HG02610 (cell line): Measurements from ENCODE around the gene COL25A1.

ENCODE experiments used
- ATAC-seq: cut with Tn5 transposase; IDR thresholded peaks from one replicate; pipeline ENCODE4 v1.9.1; 2021; ENCODE audit warnings: mild to moderate bottlenecking, moderate library complexity; ENCODE audit not compliant: unreplicated experiment

The COL25A1 gene

DNA sequence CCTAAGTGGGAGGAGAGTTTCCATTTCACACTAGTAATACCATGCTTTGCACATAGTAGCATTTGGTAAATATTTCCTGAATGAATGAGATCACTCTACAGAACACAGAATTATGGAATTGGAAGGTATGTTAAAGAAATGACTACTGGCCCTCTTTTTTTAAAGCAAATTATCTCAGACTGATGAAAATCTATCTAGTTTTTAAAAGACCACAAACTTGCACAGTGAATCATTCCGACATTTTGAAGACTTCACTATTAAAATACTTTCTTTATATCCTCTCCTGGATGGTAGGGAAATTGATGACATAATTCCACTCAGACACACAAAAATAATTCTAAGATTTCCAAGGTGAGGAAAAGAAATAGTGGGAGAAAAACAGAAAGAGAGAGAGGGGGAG lies 471.2 kb downstream of the COL25A1 start:
- ATAC-seq = no peak

DNA sequence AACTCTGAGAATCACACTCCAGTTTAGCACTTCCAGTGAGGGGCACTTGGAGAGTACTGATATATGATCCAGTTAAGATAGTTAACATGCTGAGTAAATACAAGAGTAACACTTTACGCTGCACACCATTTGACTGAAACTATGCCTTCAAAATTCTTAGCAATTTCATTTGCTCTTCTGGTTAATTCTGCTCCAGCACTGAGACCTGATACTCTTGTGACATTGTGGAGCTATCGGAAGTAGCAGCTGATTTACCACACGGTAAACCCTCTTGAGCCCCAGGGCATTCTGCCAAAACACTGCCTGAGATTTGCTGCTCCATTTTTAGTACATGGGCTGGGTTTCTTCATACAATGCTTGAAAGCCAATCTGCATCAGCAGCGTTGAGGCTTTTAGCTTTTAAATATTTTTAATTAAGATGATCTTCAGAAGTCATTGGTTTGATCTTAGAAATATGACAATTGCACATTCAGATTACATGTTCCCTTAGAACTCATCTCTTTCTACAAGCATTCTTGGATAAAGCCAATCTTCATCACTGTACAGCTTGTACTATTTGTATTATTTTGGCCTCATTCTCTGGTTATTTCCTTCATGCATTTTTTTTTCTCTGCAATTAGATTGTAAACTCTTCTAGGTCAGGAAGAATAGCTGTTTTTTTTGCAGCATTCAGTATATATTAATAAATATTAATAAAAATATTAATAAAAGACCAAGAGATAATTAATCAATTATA lies 471.8 kb downstream of the COL25A1 start:
- ATAC-seq = no peak

DNA sequence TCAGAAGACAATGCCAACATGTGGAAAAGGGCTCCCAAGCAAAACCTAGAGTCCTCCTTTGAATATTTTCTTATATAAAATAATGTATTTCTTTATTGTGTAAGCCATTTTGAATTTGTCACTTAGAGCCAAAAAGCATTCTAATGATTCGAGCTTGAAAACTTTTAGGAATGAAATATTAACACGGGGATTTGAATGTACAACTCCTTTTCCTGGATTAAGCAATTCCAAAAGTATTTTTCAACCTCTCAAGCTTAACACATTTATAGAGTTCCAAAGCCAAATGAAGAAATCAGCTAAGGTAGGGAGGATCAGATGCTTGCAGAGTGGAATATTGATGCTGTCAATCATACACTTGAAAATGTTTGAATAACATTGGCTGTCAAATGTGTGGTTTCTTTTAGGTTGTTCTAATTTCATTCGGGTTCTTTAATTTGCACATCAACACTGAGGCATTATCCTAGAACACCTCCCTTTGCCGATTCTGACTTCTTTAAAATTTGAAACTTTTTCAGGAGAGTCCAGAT lies 472.4 kb downstream of the COL25A1 start:
- no peak for ATAC-seq

DNA sequence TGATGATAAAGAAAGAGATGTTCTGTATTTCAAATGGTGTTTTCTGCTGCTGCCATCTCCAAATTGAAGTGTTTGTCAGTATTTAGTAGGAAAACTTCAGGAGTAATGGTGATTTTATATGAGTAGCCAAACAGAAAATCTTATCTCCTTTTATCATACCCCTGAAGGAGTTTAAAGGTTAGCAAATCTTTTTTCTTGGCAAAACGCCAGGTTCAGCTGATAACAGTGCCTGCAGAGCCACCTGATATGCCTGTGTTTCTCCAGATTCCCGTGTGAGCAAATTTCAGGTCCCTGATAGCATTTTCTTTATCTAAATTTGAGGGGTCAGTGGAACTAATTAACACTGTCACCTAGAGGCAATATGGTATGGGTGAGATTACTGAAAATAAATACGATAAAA lies 473.8 kb downstream of the COL25A1 start:
- no peak for ATAC-seq

DNA sequence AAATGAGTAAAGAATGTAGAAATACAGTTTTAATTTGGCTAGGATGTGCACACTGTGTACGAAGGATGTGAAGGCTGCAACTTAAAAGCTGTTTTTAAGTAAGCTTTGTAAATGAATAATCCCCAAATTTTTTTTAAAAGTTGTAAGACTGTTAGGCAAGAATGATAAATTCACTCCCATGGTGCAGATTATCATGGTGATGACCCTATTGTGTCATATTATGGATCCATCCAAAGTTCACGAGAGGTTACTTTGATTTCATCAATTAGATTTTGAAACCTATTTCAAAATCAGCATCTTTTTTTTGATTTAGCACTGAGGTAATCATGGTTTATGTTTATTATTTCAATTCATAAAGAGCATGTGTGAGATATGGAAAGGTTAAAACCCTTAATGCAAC lies 476.7 kb downstream of the COL25A1 start:
- no peak for ATAC-seq

DNA sequence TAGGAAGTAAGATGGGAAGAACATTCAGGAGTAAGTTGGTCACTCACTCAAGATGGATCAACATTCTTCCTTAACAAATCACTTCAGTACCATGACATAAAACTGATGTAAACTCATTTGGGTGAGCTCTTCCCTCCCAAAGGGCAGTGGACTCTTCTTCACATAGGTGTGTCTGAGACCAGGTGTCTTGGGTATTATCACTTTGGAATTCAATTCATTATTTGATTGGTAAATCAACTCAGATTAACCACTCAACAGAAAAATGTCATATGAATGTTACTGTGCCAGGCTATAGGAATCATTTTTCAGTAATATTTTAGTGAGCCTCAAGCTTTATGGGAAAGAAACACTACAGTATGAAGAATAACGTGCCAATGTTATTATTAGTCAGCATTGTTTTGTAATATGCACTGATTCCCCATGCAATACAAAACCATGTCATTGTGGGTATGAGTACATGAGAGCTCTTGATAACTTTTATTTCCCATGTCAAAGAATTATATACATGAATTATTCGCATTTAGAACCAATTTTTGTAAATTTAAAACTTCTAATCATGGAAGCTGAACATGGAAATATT lies 481.0 kb downstream of the COL25A1 start:
- ATAC-seq = no peak

DNA sequence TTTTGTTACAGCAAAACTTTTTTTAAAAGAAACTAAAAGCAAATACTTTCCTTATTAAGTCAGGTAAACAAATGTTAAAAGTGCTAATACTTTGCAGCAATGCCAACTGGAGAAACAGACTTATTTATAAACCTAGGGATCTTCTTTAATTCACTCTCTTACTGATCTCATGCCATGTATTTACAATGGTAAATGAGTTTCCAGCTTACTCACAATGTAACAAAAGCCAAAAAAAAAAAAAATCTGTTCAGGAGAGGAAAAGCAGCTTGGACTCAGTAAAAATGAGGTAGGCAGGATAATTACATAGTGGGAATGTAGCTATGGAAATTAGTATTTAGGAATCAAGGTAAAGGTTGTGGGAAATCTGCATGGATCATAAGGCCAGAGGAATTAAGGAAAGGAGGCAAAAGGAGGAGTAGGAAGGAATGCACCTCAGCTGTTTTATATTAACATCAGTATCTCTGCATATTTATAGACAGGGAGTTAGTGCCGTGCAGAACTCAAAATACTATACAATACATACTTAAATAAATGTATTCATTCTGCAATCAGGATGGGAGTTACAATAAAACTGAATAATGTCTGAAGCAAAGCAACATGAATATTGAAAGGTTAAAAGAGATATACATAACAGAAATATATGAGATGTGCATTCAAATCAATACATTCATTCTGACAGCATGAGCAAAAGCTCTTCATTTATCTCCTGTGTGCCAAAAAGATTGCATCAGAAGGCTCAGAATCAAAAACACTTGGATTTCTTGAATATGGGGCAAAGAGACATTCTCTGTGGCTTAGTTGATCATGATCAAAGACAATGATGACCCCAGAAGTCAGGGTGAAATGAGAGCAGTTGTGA lies 481.7 kb downstream of the COL25A1 start:
- no peak for ATAC-seq

DNA sequence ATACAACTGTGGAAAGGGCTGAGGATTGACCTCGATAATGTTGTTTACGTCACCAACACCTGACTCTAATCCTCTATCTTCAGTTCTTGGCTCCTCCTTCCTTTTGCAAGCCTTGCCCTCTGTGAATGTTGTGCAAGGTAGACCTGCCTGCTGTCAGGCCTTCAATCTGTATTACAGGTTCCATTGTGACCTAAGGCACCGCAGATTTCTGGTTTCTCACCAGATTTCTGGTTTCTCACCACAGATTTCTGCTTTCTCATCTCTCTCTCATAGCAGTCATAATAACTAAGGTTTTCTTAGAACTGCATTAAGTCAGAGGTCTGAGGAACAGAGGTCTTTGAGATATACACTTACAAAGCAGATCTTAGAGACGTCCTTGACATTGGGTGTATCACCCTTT lies 488.1 kb downstream of the COL25A1 start:
- ATAC-seq = no peak

DNA sequence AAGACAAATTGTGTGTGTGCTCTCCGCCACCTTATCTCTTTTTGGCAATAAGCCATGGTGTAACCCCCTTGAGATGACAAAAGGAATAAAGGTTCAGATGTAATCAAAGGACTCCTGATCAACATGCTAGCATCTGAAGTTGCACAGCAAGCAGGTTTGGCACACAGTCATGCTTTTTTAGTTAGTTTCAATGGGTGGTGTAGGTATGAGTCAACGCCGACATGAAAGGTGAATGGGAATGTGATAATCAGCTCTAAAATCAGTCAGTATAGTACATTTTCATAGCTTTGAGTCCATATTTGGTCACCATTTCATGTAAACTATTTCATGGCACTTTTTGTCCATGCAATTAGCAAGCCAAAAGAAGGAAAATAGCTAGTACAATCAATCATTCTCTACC lies 489.2 kb downstream of the COL25A1 start:
- ATAC-seq = no peak

DNA sequence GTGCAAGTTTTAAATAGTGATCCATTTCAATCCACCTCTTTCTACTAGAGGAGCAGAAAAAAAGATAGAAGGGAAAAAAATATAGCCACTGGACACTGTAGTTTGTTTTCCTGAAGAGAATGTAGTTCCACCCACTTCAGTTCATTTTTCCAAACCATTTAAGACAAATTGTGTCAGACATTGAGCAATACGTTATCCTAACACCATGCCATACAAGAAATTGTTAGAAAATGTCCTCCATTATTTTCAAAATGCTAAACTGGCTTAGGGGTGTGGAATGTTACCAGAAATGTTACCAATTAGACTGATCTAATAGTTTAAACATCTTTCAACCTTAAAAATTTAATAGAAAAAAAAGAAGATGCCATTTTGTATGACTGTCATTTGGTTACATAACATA lies 491.0 kb downstream of the COL25A1 start:
- no peak for ATAC-seq

DNA sequence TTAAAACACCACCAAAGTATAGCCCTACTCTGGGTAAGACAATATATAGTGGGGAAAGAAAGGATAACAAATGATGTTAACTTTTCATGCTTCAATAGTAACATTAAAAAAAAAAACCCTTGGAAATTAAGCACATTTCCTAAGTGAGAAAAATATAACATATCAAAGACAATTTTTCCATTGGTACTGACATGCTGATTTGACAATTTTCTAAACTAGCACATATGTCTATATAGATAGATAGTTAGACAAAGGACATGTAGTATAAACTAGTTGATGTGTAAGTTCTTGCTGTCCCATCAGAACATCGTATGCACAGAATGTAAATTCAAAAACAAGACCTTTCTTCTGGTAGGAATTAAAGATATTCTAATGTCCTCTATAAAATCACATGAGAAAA lies 492.4 kb downstream of the COL25A1 start:
- ATAC-seq = no peak

DNA sequence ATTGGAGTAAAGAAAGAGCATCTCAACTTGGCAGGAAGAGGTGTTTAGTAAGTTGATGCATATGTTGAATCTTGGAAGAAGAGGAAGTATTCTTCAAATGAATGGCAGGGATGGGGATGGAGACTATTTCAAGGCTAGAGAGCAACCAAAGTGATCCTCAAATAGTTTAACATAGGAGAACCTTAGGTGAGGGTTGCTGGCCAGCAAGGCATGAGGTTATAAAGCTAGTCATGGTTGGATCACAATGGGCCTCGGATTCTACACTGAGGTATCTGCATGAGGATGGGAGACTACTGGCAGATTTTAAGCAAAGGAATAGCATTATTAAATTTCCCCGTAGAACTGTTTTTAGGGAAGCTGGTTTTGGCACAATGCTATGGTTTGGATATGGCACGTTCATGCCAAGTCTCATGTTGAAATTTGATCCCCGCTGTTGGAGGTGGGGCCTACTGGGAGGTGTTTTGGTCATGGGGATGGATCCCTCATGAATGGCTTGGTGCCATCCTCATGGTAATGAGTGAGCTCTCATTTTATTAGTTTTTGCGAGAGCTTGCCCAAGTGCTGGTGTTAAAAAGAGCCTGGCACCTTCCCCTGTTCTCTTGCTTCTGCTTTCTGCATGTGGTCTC lies 497.7 kb downstream of the COL25A1 start:
- ATAC-seq = no peak

DNA sequence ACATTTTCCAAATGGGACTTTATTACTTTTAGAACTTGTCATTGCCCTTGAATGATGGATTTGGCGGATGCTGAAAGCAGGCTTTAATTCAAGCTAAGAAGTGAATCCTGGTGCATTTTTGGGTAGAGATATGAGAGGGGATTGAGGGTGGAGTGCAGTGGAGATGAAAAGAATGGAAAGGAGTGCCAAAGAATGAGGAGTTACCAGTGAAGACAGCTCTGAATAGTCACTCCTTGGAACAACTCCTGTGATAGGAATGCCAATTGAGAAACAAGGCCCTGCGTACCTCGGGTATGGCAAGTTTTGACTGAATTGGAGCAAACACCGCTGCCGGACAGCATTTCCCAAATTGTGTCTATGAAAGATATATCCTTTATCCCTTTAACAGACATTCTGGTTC lies 503.2 kb downstream of the COL25A1 start:
- no peak for ATAC-seq

DNA sequence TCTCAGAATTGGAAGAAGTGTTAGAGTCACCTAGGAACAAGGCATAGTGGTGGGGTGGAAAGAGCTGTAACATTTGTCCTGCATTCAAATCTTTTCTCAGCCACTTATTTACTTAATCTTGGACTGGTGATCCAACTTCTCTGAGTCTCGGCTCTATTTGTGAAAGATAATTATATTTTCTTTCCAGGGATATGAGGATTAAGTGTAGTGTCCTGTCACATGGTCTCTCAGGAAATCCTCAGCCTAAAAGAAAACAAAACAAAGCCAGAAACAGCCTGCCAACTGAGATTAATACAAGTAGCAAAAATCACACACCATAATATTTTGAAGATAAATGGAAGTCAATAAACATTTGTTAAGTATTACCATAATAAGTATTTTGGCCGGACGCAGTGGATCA lies 506.3 kb downstream of the COL25A1 start:
- ATAC-seq = no peak

DNA sequence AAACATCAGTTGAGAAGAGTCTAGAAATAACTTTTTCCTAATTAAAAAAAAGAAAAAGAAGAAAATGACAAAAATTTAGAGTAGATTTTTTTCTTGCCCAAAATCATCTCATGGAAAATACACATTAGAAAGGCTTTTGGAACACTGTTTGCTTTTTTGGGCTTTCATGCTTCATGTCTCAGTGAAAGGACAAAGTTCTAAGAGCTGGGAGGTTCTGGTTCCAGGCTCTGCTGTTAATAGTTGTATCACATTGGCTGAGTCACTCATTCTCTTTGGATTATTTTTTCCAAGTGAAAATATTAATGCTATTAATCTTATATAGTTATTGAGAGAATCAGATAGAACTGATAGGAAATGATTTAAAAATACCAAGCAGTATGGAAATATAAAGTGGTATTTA lies 506.7 kb downstream of the COL25A1 start:
- ATAC-seq = no peak

DNA sequence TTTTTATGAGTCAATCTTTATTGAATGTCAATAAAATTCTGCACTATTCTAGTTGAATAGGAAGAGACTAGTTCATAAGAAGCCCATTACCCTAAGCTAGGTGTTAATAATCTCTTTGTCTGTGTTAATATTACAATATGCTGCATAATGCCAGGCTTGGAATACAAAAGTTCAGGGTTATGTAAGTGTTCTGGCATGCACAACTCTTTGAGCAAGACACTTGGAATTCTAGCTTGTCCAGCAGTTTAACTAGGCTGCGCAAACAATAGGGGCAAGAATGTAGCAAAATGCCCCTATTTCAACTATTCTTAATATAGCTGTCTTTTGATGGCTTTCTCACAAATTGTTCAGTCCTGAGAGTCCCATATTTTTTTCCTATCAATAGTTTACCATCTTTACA lies 508.3 kb downstream of the COL25A1 start:
- ATAC-seq = no peak

DNA sequence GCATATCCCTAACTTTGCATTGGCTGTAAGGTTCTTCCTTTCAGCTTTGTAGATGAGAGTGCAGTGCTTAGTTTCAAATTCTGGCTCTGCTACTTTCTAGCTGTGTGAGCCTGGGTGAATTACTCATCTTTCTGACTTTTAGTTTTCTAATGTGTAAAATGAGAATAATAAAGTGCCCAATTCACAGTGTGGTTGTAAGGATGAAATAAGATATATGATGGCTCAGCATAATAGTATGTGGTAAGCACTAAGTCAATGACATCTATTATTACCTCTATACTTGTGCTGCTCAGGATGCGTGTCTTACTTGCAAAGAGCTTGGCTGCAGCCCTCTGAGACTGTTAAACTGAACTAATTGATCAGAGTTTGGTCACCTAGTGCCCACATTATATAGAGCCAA lies 509.0 kb downstream of the COL25A1 start:
- ATAC-seq = no peak

DNA sequence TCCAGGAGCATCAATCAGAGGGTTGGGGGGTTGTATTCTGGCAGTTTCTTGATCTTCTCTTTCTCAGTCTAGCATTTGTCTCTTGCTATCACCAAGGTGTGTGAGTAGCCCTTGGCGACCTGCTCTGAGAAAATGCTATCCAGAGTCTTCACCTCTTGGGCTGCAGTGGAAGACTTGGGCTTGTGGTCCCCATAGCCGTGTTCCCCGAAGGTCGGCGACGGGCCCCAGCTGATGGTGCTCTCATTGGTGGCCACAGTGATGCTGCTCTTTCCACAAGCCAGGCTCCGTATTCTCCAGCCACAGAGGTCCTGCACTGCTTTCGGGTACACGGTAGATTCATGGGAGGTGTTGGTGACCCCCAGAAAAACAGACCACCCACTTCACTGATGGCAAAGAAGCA lies 513.7 kb downstream of the COL25A1 start:
- ATAC-seq = no peak

DNA sequence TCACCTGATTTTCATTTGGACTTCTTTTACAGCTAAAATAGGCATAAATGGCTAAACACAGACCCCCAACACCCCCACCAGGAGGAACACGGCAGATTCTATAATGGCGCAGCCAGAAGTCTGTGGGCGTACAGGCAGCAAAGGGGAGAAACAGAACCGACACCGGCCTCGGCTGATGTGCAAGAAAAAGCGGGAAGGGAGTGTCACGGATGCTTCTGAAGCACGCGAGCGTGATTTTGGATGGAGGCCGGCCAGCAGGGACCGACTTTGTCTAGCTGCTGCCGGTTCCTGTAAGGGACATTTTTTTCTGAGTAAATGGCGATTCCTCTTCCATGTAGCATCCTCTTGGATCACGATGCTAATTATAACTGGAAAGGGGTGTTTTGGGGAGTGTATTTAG lies 514.7 kb downstream of the COL25A1 start:
- ATAC-seq = no peak

DNA sequence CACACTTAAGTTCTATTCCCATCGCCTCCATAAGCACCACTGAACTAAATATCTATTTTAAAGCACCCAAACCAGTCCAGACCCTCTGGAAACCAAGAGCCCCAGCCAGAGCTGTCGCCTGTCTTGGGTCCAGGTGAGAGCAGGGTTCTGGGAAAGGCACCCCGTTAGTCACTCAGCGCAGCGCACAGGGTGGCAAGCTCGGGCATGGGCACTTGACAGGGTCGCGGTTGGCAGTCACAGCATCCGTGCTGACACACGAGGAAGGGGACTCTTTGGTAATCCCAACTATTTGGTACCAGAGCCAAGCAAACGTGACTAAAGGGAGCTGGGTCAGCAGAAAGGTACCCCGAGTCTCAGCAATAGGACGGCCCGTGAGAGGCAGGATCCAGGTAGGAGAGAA lies 515.4 kb downstream of the COL25A1 start:
- no peak for ATAC-seq

DNA sequence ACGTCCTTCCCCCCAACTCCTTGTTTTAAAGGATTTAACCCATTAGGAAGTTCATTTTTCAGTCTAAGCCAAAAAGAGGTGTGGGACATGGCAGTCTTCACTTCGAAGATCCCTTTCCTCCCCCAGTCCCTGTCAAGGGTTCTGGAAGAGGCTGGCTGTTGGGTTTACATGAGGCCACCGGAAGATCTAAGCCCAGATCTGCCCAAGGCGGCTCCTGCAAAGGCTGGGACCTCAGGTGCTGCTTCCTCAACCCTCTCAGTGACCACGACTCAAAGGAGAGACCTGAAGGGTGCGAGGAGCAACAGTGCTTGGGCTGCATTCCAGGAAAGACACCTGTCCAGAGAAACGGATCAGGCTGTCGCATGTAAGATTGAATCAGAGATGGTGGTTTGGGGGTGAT lies 516.1 kb downstream of the COL25A1 start:
- no peak for ATAC-seq
